WTC11 (cell line): ENCODE data around the gene BUD23. TPM values are rescaled to one million over a fixed set of nuclear protein-coding genes. Genes with fewer than 3 reads are reported as not detected.

ENCODE experiments used
- ATF3 ChIP-seq: sonication (generic); formaldehyde crosslinking; conservative IDR thresholded peaks from 2 replicates; pipeline ENCODE4 v1.8.1; 2022; ENCODE audit warnings: mild to moderate bottlenecking, missing genetic modification reagents
- FOXJ3 ChIP-seq: sonication (generic); formaldehyde crosslinking; IDR thresholded peaks from 2 replicates; pipeline ENCODE4 v1.9.0; 2021; ENCODE audit warnings: missing genetic modification reagents, mild to moderate bottlenecking, borderline replicate concordance
- FOXP1 ChIP-seq: sonication (generic); formaldehyde crosslinking; IDR thresholded peaks from 2 replicates; pipeline ENCODE4 v1.8.0; 2022; ENCODE audit warnings: missing genetic modification reagents, mild to moderate bottlenecking, moderate library complexity, borderline replicate concordance
- GRHL2 ChIP-seq: fragments of 250-450 bp; sonication (Bioruptor Pico); IDR thresholded peaks from 2 replicates; pipeline ENCODE4 v1.8.0; 2022; ENCODE audit warnings: mild to moderate bottlenecking, moderate library complexity; ENCODE audit not compliant: insufficient replicate concordance, severe bottlenecking
- GTF2I ChIP-seq: fragments of 250-450 bp; sonication (Bioruptor Pico); conservative IDR thresholded peaks from 2 replicates; pipeline ENCODE4 v1.4.0; 2021; ENCODE audit warnings: mild to moderate bottlenecking
- IRF2 ChIP-seq: sonication (generic); formaldehyde crosslinking; IDR thresholded peaks from 2 replicates; pipeline ENCODE4 v1.8.0; 2022; ENCODE audit warnings: low read depth, missing genetic modification reagents, borderline replicate concordance
- MAX ChIP-seq: sonication (generic); formaldehyde crosslinking; IDR thresholded peaks from 2 replicates; pipeline ENCODE4 v1.8.0; 2022; ENCODE audit warnings: mild to moderate bottlenecking, missing genetic modification reagents
- MXD4 ChIP-seq: fragments of 250-450 bp; sonication (Bioruptor Pico); IDR thresholded peaks from 2 replicates; pipeline ENCODE4 v1.8.0; 2021; ENCODE audit warnings: mild to moderate bottlenecking, moderate library complexity, borderline replicate concordance
- NFE2L1 ChIP-seq: sonication (generic); formaldehyde crosslinking; IDR thresholded peaks from 2 replicates; pipeline ENCODE4 v1.8.1; 2023; ENCODE audit warnings: missing genetic modification reagents
- TCF7 ChIP-seq: sonication (generic); formaldehyde crosslinking; IDR thresholded peaks from 2 replicates; pipeline ENCODE4 v1.8.0; 2022; ENCODE audit warnings: mild to moderate bottlenecking, low read depth, missing genetic modification reagents, moderate library complexity
- TP53 ChIP-seq: sonication (generic); formaldehyde crosslinking; IDR thresholded peaks from 2 replicates; pipeline ENCODE4 v1.8.1; 2023; ENCODE audit warnings: mild to moderate bottlenecking, missing genetic modification reagents
- USF2 ChIP-seq: sonication (generic); formaldehyde crosslinking; IDR thresholded peaks from 2 replicates; pipeline ENCODE4 v1.8.1; 2023; ENCODE audit warnings: mild to moderate bottlenecking, missing genetic modification reagents, moderate library complexity
- ZNF281 ChIP-seq: sonication (generic); formaldehyde crosslinking; IDR thresholded peaks from 2 replicates; pipeline ENCODE4 v1.8.0; 2023; ENCODE audit warnings: mild to moderate bottlenecking, missing genetic modification reagents
- ZNF396 ChIP-seq: fragments of 250-450 bp; sonication (Bioruptor Pico); IDR thresholded peaks from 2 replicates; pipeline ENCODE4 v1.8.0; 2021; ENCODE audit warnings: mild to moderate bottlenecking, moderate library complexity, borderline replicate concordance
- ZNF416 ChIP-seq: fragments of 250-450 bp; sonication (Bioruptor Pico); IDR thresholded peaks from 2 replicates; pipeline ENCODE4 v1.9.0; 2021; ENCODE audit warnings: mild to moderate bottlenecking, inconsistent platforms
- ZNF423 ChIP-seq: fragments of 250-450 bp; sonication (Bioruptor Pico); IDR thresholded peaks from 2 replicates; pipeline ENCODE4 v2.1.2; 2022; ENCODE audit warnings: mild to moderate bottlenecking, moderate library complexity
- ZNF671 ChIP-seq: fragments of 250-450 bp; sonication (Bioruptor Pico); IDR thresholded peaks from 2 replicates; pipeline ENCODE4 v1.8.0; 2021; ENCODE audit warnings: mild to moderate bottlenecking
- total RNA-seq: library from RNA; stranded (reverse); gene quantifications from 3 replicates; pipeline ENCODE4 v1.2.3, GENCODE V29; 2021
- TF ChIP-seq, protein P1 (sequence below): fragments of 250-450 bp; sonication (Bioruptor Pico); IDR thresholded peaks from 2 replicates; pipeline ENCODE4 v2.1.2; 2022; ENCODE audit warnings: mild to moderate bottlenecking, moderate library complexity
- TF ChIP-seq, protein P2 (sequence below): sonication (generic); formaldehyde crosslinking; IDR thresholded peaks from 2 replicates; pipeline ENCODE4 v1.8.0; 2022; ENCODE audit warnings: missing genetic modification reagents
- TF ChIP-seq, protein P3 (sequence below): sonication (generic); formaldehyde crosslinking; IDR thresholded peaks from 2 replicates; pipeline ENCODE4 v1.8.1; 2022; ENCODE audit warnings: low read depth, missing genetic modification reagents, borderline replicate concordance
- TF ChIP-seq, protein P4 (sequence below): fragments of 200-600 bp; IDR thresholded peaks from 2 replicates; pipeline ENCODE4 v1.8.0; 2022; ENCODE audit warnings: antibody characterized with exemption

BUD23 gene
- total RNA-seq, 1 experiment from 2014 or later: 91.9 TPM

GRCh38 chr7:73742753-73743641 is 59.6 kb downstream of the BUD23 start (continued):
- TF ChIP-seq, protein P1, sequence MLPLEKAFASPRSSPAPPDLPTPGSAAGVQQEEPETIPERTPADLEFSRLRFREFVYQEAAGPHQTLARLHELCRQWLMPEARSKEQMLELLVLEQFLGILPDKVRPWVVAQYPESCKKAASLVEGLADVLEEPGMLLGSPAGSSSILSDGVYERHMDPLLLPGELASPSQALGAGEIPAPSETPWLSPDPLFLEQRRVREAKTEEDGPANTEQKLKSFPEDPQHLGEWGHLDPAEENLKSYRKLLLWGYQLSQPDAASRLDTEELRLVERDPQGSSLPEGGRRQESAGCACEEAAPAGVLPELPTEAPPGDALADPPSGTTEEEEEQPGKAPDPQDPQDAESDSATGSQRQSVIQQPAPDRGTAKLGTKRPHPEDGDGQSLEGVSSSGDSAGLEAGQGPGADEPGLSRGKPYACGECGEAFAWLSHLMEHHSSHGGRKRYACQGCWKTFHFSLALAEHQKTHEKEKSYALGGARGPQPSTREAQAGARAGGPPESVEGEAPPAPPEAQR (CRISPR knock-in tag): no peak
- TF ChIP-seq ZNF423: peak; percentile 99
- peak; percentile 78 for TF ChIP-seq TP53 (CRISPR knock-in tag)
- TF ChIP-seq ZNF396: no peak
- TF ChIP-seq, protein P2, sequence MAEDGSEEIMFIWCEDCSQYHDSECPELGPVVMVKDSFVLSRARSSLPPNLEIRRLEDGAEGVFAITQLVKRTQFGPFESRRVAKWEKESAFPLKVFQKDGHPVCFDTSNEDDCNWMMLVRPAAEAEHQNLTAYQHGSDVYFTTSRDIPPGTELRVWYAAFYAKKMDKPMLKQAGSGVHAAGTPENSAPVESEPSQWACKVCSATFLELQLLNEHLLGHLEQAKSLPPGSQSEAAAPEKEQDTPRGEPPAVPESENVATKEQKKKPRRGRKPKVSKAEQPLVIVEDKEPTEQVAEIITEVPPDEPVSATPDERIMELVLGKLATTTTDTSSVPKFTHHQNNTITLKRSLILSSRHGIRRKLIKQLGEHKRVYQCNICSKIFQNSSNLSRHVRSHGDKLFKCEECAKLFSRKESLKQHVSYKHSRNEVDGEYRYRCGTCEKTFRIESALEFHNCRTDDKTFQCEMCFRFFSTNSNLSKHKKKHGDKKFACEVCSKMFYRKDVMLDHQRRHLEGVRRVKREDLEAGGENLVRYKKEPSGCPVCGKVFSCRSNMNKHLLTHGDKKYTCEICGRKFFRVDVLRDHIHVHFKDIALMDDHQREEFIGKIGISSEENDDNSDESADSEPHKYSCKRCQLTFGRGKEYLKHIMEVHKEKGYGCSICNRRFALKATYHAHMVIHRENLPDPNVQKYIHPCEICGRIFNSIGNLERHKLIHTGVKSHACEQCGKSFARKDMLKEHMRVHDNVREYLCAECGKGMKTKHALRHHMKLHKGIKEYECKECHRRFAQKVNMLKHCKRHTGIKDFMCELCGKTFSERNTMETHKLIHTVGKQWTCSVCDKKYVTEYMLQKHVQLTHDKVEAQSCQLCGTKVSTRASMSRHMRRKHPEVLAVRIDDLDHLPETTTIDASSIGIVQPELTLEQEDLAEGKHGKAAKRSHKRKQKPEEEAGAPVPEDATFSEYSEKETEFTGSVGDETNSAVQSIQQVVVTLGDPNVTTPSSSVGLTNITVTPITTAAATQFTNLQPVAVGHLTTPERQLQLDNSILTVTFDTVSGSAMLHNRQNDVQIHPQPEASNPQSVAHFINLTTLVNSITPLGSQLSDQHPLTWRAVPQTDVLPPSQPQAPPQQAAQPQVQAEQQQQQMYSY (CRISPR knock-in tag): no peak
- peak; percentile 99 for TF ChIP-seq USF2 (CRISPR knock-in tag)
- no peak for TF ChIP-seq IRF2
- TF ChIP-seq FOXP1: peak; percentile 69; the same call in 1 of the 2 replicates
- TF ChIP-seq GTF2I (CRISPR knock-in tag): peak; percentile 4; the same call in 1 of the 2 replicates
- TF ChIP-seq, protein P3, sequence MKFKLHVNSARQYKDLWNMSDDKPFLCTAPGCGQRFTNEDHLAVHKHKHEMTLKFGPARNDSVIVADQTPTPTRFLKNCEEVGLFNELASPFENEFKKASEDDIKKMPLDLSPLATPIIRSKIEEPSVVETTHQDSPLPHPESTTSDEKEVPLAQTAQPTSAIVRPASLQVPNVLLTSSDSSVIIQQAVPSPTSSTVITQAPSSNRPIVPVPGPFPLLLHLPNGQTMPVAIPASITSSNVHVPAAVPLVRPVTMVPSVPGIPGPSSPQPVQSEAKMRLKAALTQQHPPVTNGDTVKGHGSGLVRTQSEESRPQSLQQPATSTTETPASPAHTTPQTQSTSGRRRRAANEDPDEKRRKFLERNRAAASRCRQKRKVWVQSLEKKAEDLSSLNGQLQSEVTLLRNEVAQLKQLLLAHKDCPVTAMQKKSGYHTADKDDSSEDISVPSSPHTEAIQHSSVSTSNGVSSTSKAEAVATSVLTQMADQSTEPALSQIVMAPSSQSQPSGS (CRISPR knock-in tag): no peak
- no peak; the same call in 1 of the 2 replicates for TF ChIP-seq NFE2L1 (CRISPR knock-in tag)
- TF ChIP-seq FOXJ3 (CRISPR knock-in tag): no peak
- TF ChIP-seq GRHL2 (CRISPR knock-in tag): no peak
- TF ChIP-seq, protein P4, sequence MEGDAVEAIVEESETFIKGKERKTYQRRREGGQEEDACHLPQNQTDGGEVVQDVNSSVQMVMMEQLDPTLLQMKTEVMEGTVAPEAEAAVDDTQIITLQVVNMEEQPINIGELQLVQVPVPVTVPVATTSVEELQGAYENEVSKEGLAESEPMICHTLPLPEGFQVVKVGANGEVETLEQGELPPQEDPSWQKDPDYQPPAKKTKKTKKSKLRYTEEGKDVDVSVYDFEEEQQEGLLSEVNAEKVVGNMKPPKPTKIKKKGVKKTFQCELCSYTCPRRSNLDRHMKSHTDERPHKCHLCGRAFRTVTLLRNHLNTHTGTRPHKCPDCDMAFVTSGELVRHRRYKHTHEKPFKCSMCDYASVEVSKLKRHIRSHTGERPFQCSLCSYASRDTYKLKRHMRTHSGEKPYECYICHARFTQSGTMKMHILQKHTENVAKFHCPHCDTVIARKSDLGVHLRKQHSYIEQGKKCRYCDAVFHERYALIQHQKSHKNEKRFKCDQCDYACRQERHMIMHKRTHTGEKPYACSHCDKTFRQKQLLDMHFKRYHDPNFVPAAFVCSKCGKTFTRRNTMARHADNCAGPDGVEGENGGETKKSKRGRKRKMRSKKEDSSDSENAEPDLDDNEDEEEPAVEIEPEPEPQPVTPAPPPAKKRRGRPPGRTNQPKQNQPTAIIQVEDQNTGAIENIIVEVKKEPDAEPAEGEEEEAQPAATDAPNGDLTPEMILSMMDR: no peak
- no peak; the same call in 1 of the 2 replicates for TF ChIP-seq ATF3 (CRISPR knock-in tag)
- peak; percentile 76 for TF ChIP-seq MAX
- TF ChIP-seq ZNF281 (CRISPR knock-in tag): no peak; the same call in 1 of the 2 replicates
- TF ChIP-seq TCF7 (CRISPR knock-in tag): no peak
- no peak for TF ChIP-seq ZNF671
- peak; percentile 27; the same call in 1 of the 2 replicates for TF ChIP-seq ZNF416 (CRISPR knock-in tag)
- no peak for TF ChIP-seq MXD4
